NCI-H2196 (cell line): ENCODE results near the gene CLEC2D.
"Not testable (repeated sequence)": the region's sequence is repeated elsewhere in the genome, so short reads cannot be mapped to it uniquely, and the experiment has no call there.

Source experiments
- DNase-seq: peaks from one replicate; lab custom pipeline; 2025; ENCODE audit not compliant: unreplicated experiment; lab: John Stamatoyannopoulos, UW

The CLEC2D gene, protein sequence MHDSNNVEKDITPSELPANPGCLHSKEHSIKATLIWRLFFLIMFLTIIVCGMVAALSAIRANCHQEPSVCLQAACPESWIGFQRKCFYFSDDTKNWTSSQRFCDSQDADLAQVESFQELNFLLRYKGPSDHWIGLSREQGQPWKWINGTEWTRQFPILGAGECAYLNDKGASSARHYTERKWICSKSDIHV

DNA sequence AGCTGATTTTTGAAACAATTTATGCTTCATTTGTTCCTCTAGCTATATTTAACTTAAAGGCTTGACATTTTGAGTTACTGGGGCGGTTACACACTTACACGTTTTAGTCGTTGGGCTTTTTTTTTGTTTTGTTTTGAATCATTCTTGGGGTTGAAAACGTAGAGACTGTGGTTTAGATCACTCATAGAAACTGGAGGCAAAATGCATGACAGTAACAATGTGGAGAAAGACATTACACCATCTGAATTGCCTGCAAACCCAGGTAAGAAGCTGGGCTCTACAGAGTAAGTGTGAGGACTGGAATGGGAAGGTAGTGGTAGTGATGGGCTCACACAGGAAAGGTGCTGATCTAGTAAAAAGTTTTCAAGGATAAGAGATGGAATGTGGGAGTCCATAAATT, at the start of gene CLEC2D:
TSS of gene CLEC2D (plus strand) at position 180 of the 400 bp plus-strand sequence. CDS start at position 202, 22 bp downstream.
- DNase-seq, result no peak

DNA sequence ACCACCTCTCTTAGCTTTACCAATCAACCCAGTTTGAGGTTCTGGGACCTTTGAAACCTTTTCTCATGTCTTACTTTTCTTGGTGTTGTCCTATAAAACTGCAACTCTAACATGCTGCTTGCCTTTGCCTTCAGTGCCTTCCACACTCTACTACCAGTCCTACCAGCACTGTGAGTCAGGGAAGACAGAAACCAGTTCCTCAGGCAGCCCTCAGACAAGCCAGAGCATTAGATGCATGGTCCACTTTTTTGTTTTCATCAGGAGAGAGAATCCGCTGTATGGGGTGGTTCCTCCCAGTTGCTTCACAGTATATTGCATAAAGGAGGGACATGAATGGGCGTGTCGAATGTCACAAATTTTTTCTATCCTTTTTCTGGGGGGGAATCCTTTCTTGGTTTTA, 44.5 kb upstream of the CLEC2D start:
- DNase-seq, result no peak

DNA sequence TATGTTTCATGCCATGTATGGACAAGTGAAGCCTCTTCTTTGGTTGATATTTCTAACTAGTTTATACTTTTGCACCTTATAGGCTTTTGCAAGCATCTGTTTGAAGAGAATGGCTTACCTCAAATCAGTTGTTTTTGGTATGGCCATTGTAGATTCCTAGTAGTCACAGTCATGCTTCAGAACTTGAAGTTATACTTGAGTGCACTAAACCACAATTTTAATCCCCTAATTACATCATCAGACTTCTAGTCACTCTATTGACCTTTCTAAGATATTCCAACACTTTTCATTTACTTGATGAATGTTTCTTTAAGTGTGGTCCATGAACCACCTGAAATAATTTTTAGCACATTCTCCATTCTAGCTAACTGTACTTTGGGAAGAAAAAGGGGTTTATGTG, 43.2 kb upstream of the CLEC2D start:
- no peak for DNase-seq

DNA sequence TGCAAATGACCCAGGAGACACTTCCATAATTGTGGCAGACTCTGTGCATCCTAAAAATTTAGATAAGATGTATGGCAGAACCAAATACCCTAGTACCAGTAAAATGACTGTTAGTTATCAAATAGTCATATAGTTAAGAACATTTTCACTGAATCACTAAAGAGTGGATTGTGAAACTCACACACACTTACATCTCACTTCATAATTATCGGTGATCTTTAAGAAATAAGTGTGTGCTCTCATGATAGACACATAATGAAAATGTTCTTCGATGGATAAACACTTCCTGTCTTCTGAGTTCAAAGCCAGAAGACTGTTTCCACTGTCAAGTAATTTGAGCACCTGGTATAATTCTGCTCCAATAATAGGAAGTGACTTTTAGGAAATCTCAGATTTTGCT, 42.7 kb upstream of the CLEC2D start:
- no peak for DNase-seq

DNA sequence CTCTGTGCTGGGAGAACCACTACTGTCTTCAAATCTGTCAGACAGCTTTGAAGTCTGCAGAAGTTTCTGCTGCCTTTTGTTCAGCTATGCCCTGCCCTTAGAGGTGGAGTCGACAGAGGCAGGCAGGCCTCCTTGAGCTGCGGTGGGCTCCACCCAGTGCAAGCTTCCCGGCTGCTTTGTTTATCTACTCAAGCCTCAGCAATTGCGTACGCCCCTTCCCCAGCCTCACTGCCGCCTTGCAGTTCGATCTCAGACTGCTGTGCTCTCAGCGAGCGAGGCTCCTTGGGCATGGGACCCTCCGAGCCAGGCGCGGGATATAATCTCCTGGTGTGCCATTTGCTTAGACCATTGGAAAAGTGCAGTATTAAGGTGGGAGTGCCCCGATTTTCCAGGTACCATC, 36.7 kb upstream of the CLEC2D start:
- DNase-seq, result no peak

DNA sequence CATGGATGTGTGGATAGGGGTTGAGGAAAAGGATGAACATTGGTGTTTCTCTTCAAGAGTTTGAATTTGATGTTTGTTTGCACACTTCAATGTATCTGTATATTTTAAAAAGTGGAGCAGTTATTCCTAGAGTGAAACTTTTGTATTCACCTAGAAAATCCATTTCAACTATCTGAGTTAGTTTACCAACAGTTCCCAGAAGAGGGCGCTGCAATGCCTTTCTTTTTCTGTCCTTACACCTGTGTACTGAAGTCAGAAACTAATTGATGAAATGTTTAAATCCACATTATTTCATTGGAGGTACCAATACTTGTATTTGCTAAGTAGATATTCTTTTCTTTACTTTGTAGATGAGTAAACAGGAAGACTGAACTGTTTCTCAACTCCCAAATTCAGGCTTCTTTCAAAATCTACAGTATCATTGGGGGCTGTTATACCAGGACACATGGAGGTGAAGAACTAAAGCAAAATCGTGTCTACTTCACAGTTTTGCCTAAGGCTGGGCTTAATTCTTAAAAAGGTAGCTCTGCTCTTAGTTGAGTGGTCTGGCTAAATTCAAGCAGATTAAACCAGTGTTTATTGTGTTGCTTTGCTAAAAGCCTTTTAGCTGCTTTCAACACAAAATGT, 35.2 kb upstream of the CLEC2D start:
- peak; percentile 9 for DNase-seq

DNA sequence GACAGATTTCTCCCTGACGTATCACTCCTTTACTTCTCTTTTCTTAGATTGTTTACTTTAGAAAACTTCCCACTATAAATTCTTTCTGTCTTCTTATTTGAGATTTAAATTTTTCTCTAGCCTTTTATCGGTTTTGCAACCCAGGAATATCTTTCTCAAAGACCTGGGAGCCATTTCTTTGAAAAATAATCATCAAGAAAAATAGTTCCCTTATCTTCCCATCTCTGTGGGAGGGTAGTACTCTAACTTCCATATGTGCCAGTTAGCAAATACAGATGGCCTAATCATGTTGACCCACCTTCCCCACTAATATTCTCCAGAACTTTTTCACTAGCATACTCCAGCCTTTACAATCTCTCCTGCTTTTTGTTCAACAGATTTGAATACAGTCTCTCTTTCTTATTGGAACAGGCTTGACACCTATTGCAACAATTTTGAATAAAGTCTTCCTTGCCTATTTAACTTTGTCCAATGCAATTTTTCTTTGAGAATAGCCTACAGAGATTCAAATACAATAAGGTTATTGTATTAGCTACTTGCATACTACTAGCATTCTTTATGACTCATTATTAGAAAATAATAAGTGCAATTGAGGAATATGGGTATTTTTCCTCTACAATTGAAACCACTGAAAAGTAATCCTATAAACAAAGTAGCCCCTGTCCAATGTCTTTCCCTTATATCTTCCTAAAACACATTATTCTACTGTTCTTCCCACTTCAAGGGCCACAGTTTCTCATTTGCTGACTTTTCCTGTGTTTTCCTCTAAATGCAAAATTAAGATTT, 34.4 kb upstream of the CLEC2D start:
- DNase-seq, result no peak

DNA sequence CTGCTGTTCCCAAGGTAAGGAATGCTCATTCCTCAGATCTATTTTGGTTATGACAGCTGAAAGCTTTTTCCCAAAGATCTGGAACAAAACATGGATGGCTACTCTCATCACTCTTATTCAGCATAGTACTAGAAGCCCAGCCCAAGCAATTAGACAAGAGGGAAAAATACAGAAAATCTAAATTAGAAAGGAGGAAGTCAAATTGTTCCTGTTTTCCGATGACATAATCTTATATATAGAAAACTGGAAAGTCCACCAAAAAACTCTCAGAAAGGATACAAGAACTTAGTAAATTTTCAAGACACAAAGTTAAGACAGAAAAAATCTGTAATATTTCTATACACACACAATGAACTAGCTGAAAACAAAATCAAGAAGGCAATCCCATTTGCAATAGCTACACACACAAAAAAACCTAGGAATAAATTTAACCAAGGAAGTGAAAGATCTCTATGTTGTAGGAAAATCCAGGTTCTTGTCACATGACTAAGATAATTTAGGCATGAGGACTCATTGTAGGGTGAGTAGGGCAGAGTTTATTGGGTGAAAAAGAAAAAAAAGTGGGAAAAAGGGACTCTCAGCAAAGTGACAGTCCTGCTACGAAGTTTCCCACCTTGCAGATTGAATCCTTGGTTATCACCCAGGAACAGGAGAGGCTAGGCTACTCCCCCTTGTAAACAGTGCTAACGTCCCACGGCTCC, 33.2 kb upstream of the CLEC2D start:
- DNase-seq, result no peak

DNA sequence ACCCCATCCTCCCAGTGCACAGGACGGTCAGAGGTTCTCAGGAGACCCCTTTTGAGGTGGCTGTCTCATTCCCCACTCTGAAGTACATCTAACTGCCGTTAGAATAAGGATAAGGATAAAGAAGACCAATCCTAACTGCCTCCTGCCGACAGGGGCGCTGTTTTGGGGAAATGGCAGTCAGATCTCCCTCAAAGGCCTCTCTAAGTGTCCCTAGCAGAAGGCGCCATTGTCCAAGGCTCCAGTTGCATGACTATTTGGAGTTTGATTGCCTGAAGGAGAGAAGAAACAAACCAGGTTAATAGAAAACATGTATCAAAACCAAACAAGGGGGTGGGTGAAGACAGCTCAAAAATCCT, 32.7 kb upstream of the CLEC2D start:
- no peak for DNase-seq

DNA sequence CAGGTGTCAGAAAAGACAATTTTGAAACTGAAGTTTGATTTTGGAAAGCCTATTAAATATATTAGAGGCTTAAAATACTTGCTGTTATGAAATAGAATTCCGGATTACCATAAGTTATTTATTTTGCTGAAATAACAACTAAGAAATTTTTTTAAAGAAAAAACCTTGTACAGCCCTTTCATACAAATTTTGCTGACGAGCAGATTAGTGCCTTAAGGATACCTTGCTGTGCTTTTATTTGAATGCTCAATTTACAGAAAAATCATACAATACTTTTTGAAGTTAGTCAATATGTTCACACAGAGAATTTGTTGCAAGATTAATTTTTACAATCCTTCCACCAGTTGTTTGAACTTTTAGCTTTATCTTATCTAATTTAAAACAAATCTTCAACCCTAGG, 29.5 kb upstream of the CLEC2D start:
- DNase-seq, result no peak

DNA sequence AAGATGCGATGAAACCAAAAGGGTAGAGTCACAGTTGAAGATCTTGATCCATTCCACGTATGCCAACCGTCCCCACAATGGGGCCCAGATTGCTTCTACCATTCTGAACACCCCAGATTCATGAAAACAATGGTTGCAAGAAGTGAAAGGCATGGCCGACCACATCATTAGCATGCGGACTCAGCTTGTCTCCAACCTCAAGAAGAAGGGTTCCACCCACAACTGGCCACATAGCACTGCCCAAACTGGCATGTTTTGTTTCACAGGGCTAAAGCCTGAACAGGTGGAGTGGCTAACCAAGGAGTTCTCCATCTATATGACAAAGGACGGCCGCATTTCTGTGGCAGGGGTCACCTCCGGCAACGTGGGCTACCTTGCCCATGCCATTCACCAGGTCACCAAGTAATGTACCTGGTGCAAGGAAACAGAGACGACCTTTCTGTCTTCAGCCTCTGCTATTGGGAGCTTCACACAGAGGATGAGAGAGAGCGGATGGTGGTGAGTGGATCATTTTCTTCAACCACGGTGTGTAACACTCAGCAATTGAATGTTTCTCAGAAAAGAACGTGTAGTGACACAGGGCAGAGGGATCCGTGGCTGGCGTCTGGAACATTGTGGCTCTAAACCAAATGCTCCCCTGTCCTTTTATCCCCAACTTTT, 26.8 kb upstream of the CLEC2D start:
- DNase-seq, result no peak

DNA sequence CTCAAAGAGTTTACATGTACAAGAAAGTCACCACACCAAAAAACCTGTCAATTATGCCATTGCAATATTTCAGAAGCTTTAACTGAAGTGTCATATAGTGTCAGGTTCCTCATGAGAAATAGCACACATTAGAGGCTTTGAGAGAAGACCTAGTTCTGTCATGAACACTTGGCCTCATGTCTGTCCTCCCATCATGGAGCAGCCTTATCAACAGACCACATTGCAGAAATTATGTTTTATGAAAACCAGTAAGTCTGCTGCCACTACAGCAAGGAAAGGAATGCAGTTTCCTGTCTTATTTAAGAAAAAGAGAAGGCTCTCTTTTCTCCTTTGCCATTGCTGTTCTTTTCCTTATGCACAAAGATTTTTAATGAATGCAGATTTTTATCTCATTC, 26.2 kb upstream of the CLEC2D start:
- DNase-seq, result no peak

DNA sequence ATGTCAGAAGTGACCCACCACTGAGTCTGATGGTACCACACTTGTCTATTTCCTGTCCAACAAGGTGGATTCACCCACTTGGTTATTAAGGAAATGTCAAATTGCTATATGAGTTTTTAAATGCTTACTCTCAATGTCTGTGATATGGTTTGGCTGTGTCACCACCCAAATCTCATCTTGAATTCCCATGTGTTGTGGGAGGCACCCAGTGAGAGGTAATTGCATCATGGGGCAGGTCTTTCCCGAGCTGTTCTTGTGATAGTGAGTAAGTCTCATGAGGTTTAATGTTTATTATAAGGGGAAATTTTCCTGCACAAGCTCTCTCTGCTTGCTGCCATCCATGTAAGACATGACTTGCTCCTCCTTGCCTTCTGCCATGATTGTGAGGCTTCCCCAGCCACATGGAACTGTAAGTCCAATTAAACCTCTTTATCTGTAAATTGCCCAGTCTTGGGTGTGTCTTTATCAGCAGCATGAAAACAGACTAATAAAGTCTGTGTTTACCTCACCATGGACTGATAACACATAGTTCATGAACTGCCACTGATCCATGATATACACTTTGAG, 24.4 kb upstream of the CLEC2D start:
- not testable (repeated sequence) for DNase-seq

DNA sequence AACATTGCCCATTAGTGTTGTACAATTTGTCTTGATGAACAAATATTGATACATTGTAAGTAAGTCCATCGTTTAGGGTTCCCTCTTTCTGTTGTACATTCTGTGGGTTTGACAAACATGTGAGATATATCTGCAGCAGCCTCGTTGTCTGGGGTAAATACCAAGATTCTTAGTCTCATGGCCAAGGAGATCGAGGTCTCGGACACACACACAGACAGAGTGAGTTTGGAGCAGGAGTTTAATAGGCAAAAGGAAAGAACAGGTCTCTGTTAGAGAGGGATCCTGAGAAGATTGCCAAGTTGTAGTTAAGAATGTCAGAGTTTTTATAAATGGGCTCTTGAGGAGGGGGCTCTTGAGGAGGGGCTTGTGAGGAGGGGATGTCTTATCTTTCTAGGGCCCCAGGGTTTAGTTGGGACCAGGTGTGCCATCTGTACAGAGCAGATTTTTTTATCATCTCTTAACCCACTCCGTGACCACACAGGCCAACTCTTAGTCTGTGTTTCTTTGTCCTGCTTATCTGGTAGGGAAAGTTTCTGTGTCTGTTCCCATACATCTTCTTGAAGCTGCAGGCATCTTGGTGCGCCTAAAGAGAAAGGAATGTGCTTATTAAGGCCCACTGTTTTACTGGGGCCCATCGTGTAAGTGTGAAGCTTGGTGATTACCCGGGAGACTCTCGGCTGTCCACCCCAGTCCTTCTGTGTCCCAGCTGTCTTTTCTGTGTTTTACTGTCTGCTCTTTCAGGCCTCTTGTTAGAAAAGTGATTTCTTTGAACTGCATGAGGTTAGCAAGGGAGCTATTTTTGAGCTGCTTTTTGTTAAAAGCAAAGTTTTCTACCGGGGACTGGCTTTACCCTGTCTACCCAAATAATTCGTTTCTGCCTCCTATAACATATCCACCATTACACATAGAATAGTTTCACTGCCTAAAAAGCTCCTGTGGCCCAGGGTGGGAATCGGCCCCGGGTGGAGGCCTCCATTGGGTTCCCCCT, 22.4 kb upstream of the CLEC2D start:
- DNase-seq, result no peak

DNA sequence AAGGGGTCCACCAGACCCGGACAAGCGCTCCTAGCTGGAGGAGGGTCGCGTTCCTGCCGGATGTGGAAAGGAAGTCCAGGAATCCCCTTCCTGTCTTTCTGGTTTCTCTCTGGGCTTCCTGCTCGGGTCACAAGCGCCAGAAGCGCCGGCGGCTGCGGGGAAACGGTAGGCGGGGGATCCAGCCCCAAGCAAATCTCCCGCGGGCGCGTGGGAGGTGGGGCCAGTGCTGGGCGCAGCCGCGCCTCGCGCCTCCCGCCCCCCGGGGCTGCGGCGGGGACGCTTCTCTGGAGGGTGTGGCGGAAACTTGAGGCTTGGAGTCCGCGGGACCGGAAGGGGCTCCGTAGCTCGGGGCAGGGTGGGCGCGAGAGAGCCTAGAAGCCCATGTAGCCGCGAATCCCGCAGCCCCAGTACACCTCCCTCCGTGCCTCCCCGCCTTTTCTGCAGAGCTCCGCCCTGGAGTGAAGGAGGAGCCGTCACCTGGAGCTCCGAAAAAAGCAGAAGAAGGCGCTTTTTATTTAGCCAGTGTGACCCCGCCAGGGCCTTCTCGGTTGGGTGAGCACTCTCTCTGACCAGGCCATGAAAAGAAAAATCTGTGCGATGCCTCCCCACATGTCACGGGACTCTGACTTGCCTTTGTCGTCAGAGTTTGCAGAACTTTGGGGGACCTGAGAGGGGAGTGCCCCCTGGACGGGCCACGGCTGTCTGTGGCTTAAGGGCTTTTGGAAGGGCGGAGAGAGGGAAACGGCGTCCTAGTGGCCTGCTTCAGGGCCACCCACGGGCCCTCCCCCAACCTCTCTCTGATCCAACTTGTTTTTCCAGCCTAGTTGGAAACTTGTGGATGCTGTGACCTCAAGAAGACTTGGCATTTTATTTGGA, 21.4 kb upstream of the CLEC2D start:
- peak; percentile 62 for DNase-seq

DNA sequence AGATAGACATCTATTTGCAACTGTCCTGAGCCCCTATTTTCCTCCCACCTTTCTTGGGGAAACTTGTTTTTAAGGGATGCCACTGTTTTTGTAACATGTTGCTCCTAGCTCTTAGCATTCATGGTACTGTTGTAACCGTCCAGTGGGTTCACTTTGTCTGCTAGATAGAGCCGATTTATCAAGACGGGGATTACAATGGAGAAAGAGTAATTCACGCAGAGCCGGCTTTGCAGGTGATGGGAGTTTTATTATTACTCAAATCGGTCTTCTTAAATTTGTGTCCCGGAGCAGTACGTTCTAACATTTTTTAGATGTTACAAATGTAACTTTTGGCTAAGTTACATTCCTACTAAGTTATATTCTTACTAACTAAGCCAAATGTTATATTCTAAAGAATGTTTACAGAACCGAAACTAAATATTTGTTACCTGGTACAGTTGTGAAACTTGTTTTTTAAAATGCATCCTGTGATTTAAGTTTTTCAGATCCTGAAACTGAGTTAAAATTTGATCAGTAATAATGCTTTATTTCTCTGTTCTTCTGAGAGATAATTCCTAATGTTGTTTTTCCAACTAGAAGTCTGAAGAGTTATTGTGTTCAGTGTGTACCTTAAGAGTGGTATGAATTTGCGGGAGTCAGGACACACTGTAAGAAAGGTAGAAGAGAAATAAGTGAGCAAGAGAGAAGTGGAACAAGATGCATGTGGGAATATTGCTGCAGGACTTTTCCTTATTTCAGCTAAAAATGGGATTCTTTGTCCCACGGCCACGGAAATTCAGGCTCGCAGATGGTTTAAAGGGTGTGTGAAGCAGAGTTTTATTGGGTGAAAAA, 20.6 kb upstream of the CLEC2D start:
- no peak for DNase-seq

DNA sequence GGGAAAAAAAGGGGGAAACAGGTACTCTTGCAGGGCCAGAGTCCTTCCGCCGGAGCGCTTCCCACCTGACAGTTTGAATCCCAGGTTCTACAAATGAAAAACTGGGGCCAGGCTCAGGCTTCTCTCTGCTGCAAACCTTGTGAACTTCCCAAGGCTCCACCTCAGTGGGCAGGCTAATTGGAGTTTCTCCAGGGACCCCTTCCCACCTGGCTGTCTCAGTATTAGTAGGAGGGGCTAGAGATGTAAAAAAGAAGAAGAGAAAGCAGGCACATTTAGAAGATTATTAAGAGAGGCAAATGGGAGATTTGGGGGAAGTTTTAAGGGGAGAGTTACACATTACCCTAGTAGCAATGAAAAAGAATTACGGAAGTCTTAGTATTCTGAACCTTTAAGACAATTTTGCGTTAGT, 20.0 kb upstream of the CLEC2D start:
- DNase-seq, result no peak

DNA sequence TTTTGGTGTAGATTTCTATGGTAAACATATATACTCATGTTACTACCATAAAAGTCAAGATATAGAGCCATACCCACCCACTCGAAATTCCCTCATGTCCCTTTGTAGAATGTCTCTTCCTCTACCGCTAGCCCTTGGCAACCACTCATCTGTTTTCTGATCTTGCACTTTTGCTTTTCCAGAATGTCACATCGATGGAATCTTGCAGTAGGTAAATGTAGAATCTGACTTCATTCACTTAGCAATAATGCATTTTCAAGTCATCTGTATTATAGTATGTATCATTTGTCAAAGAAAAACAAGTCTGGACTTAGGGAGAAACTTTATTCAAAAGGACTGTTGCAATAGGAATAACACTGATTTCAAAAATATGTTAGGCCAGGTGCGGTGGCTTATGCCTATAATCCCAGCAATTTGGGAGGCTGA, 19.3 kb upstream of the CLEC2D start:
- DNase-seq, result no peak
